Embryonic facial prominence (tissue), 1 donor: ENCODE data around the gene SLC38A7.
"Not testable (repeated sequence)": the region's sequence is repeated elsewhere in the genome, so short reads cannot be mapped to it uniquely, and the experiment has no call there.

ENCODE experiments used
- DNase-seq: peaks from one replicate; pipeline ENCODE4 v3.0.0-alpha.2; 2016; ENCODE audit errors: extremely low spot score

The SLC38A7 gene

DNA sequence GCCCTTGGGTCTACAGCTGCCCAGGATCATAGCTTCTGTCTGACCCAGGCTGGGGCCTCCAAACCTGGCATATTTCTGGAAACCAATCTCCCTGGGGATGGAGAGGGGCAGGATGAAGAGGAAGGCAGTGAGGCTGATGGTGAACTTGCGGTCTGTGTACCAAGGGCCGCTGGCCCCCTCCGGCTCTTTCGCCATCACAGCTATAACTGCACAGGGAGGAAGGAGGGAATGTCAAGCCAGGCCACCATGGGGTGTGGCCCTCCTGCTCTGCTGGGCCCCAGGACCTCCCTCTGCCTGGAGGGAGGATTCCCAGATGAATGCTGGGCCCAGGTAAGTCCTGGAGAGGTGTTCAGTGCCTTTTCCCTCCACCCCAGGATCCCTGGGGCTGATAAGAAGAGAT, 6.3 kb downstream of the SLC38A7 start:
- DNase-seq, result no peak

DNA sequence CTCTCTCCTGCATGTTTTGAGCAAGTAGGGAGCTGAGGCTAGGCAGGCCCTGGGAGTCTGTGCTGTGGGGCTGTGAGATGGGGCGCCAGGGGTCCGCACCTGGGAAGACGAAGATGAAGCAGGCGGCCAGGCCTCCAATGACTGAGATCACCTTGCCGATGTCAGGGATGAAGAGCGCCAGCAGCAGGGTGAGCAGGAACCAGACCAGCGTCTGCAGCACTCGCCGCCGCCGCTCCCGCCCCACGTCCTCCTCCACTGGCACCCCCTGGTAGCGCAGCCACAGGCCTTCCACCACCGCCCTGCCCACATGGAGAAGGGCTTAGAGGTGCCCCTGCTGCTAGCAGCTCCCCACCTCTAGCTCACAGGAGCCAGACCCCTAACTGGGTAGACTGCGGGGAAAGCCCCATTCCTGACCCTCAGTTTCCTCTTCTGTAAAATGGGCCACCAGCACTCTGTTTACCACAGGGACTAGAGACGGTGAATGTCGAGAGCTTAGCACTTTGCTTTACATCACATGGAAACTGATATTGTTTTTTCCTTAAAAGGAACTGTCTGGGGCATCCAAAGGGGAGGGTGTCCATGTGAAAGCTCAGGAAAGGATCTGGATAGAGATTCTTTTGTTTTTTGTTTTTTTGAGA, 13.5 kb downstream of the SLC38A7 start:
- DNase-seq, result no peak

DNA sequence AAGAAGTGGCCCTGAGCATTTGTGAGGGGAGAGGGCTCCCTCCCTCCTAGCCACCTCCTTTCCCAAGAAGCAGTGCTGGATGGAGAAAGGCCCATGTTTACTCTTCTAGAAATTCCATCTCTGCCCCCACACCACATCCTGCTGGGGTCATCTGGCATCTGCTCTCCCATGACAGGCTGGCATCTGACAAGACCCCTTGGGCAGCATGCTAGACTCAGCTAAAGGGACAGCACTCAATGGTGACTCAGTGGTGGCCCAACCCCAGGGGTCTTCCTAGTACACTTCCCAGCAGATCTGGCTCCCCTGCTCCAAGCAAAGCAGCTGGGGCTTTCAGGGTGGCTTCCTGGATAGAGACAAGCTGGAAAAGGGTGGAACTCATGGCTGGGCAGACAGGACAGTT, 14.4 kb downstream of the SLC38A7 start:
- DNase-seq, result no peak

DNA sequence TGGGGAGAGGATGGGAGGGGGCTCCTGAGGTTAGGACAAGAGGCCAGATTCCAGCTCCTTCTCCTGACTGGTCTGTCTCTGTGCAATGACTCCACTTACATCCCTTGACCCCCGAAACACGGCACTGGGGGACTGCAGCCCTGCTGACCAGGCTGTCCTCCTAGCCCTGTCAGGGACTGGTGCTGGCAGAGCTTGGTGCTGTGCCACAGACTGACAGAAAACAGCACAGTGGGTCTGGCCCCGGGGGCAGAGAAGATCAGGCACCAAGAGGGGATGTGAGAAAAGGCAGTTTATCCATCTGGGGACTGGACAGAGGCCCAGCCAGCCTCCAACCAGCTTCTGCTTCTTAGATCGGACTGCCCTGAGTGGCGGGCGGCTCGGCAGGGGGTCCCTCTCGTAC, 19.4 kb downstream of the SLC38A7 start:
- no peak for DNase-seq

DNA sequence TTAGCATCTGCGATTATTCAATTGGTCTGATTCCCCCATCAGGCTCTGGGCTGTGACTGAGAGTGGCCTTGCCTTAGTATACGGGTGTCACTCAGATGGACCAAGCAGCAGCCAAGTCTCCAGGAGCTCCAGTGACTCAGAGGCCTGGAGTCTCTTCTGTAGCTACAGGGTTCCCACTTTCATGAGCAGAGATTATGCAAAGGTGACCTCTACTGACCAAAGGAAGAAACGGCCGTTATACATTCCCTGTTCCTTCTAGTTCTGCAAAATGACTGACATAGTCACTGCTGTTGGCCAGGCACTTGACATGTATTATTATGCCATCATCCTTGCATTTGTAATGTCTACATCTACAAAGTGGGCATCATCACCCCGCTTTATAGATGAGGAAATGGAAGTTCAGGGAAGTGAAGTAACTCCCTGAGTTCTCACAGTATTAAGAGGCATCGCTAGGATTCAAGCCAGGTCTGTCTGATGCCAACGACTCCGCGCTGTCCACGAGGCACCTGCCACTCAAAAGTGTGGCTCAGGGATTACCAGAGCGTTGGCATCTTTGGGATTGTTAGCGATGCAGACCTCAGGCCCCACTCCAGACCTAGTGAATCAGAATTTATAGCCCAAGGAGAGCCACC, 23.3 kb downstream of the SLC38A7 start:
- DNase-seq, result no peak

DNA sequence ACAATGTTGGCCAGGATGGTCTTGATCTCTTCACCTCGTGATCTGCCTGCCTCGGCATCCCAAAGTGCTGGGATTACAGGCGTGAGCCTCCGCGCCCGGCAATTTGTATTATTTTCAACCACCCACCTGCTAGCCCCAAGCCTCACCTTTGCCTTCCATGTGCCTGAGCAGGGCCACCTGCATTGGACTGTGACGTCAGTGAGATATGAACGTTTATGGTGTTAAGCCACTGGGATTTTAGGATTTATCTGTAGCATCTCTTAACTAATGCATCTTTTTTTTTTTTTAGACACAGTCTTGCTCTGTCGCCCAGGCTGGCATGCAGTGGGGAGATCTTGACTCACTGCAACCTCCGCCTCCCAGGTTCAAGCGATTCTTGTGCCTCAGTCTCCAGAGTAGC, 24.7 kb downstream of the SLC38A7 start:
- DNase-seq, result not testable (repeated sequence)

DNA sequence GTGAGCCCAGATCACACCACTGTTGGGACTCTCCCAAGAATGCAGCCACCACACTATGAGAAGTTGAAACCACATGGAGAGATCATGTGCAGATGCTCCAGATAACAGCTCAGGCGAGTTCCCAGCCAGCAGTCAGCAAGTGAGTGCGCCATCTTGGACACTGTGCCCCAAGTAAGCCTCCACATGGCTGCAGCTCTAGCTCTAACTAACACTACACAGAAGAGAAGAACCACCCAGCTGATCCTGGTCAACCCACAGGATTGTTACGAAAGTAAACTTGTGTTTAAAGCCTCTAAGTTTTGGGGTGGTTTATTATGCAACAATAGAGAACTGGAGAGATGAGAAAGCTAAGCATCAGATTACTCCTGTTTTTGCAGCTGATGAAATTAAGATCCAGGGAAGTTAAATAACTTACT, 25.8 kb downstream of the SLC38A7 start:
- DNase-seq, result no peak

DNA sequence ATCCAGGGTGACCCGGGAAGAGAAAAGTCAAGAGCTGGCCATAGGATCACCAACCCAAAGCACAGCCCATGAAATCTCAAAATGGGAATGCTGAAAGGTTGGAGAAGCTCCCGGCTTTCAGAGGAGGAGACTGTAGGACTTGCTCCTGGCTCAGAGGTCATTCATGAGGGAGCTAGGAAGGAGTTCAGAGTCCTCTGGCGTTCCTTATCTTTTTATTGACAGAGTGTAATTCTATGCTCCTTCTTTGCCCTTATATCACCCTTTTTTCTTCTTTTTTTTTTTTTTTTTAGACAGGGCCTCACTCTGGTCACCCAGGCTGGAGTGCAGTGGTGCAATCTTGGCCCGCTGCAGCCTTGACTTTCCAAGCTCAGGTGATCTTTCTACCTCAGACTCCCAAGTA, 27.7 kb downstream of the SLC38A7 start:
- no peak for DNase-seq

DNA sequence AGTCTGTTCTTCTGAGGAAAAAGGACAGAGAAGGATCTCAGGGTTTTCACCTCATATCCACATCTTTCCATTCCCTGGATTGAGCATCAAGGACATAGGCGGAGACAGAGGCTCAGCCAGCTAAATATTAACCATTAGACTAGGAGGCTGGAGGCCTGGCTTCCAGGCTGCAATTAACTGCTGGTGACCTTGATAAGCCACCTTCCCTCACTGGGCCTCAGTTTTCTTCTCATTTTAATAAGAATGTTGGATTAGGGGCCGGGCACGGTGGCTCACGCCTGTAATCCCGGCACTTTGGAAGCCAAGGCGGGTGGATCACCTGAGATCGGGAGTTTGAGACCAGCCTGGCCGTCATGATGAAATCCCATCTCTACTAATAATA, 29.4 kb downstream of the SLC38A7 start:
- DNase-seq, result no peak

DNA sequence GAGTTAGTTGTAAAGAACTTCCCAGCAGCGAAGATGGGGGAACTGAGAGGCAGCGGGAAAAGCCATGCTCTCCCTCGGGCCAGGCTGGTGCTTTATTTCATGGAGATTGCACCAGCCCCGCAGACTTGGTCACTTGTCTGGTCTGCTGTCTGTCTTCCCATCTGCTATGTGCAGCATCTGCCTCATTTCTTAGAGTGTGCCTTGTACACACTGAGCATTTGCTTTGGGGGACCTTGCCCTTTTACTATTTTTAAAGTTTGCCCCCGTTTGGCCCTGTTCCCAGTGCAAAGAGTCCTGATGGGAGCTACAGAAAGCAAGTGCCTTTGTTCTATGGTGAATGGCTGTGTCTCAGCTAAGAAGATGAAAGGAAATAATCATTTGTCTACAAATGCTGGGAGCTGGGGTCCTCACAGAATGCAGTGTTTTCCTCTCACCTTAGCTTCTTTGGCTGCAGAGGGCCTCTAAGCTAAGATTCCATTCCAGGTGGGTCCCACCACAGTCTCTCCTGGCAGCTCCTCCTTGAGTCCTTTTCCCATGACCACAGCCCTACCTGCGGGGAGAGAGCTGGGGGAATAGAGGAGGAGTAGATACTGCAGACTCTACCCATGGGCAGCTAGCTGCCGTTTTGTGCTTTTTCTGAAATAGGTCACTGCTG, 29.9 kb downstream of the SLC38A7 start:
- no peak for DNase-seq

DNA sequence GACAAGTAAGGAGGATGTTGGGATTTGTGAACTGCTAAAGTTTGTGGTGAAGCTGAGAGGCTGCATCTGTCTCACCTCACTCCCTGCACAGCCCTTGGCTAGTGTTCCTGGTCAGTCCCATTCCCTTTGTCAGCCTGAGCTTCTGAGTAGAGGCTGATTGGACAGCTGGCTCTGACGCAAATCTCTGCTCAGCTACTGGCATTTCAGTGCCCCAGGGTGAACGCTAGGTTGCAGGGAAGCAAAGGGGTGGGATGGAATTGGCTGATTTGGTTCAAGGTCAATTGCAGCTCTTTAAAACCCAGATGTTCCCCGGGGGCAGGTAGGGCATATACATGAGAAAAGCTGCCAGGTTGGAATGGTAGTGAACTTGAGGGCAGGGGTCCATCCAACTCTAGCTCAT, 31.8 kb downstream of the SLC38A7 start:
- no peak for DNase-seq

DNA sequence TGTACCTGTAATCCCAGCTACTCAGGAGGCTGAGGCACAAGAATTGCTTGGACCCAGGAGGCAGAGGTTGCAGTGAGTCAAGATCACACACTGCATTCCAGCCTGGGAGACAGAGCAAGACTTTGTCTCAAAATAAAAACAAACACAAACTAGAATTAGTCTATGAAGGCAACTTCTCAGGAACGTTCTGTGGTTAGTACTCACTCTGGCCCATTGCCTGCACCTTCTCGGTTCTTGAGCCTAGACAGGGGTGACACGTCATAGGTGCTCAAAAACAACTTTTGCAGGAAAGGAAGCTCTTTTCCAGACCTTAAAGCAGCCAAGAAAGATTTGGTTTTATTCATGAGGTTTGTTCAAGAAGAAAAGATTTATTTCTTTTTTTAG, 32.6 kb downstream of the SLC38A7 start:
- DNase-seq, result no peak

DNA sequence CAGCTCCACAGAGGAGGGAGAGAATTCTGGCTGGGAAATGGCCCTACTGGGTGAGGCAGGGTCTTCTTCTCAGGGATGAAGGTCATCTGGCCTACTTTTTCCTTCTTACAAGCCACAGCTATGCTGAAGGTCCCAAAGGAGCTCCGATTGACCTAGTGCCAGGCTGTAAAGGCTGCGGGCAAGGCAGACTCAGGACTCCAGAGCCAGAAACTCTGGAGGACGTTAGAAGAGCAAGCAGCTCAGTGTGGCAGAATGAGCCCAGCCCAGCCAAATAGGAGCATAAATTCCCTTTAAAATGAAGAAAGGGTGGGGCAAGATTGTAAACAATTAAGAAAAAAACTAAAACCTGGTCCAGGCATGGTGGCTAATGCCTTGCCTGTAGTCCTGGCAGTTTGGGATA, 34.9 kb downstream of the SLC38A7 start:
- DNase-seq, result no peak

DNA sequence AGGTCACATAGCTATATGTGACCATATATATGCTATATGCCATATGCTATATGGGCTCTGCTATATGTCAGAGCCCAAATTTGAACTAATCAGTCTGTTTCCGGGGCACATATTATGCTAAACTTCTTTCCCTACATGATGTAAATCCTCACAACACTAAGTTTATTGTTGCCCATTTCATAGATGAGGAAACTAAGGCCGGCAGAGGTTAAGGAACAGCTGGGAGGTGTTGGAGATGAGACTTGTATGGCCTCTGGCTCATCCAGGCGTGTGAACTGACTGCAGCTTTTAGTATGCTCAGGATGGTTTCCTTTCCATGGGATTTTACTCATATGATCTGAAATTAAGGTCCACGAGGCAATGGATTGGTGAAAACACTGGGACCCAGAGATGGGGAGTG, 37.5 kb downstream of the SLC38A7 start:
- DNase-seq, result no peak

DNA sequence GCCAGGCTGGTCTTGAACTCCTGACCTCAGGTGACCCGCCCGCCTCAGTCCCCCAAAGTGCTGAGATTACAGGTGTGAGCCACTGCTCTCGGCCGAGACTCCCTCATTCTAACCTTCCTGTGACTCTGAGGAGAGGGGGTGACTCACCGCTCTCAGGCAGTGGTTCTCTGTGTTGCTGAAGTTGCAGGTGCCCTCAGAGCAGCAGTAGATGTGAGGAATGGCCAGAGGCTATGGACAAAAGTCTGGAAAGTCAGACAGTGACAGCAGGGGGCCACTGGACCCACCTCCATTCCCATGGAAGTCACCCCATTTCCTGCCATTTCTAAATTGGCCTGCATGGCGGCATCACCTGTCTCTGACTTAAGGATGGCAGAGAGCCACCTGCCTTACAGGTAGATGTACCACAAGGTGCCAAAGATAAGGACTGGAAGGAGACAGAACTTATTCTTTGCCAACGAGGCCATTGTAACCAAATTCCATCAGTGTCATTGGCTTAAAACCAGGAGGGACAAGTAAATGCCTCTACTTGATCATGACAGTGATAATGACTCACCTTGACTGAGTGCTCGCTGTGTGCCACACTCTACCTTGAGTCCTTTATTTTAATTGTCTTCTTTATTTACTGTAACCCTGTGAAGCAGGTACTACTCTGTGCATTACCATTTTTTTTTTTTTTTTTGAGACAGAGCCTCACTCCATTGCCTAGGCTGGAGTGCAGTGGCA, 39.6 kb downstream of the SLC38A7 start:
- DNase-seq, result no peak

DNA sequence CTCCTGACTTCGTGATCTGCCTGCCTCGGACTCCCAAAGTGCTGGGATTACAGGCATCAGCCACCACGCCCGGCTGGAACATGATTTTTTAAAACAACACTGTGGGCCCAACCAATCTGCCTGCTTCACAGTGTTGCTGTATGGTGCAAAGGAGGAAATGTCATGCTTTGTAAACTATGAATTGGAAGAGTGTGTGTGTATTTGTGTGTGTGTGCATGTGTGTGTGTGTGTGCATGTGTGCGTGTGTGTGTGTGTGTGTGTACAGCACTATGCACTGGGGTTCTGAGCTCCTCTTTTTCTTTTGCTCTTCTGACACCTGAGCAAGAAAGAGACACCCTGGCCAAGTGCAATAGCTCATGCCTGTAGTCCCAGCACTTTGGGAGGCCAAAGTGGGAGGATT, 40.5 kb downstream of the SLC38A7 start:
- DNase-seq, result no peak

DNA sequence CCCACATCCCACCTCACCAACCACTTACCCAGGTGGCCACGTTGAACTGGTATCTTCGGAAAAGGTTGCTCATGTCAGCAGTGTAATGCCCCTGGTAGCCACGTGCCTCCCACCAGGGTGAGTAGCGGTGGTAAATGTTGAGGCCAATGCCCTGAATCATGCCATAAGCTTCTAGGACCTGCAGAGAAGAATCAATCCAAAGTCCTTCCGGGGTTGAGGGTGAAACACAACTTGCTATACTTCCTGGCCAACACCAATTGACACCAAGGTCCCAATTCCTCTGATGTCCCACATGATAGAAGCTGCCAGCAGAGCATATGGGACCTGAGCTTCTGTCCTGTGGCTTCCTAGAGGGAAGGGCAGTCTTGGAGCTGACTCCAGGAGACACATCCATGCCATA, 43.6 kb downstream of the SLC38A7 start:
- DNase-seq, result no peak

DNA sequence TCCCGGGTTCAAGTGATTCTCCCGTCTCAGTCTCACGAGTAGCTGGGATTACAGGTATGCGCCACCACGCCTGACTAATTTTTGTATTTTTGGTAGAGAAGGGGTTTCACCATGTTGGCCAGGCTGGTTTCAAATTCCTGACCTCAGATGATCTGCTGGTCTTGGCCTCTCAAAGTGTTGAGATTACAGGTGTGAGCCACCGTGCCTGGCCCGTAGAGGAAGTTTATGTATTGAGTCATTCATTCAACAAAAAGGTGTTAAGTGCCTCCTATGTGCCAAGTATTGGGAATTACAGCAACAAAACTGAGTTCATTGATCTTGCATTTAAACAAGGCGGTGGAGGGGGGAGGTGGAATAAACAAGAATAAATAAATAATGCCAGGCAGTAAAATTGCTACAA, 44.7 kb downstream of the SLC38A7 start:
- DNase-seq, result no peak

DNA sequence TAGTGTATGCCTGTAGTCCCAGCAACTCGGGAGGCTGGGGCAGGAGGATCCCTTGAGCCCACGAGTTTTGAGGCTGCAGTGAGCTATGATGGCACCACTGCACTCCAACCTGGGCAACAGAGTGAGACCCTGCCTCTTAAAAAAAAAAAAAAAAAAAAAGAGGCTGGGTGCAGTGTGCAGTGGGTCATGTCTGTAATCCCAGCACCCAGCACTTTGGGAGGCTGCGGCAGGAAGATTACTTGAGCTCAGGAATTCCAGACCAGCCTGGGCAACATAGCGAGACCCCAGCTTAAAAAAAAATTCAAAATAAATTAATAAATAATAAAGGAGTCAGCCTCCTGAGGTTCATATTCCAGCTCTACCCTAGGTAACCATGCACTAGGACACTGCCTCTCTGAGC, 45.3 kb downstream of the SLC38A7 start:
- DNase-seq, result no peak

DNA sequence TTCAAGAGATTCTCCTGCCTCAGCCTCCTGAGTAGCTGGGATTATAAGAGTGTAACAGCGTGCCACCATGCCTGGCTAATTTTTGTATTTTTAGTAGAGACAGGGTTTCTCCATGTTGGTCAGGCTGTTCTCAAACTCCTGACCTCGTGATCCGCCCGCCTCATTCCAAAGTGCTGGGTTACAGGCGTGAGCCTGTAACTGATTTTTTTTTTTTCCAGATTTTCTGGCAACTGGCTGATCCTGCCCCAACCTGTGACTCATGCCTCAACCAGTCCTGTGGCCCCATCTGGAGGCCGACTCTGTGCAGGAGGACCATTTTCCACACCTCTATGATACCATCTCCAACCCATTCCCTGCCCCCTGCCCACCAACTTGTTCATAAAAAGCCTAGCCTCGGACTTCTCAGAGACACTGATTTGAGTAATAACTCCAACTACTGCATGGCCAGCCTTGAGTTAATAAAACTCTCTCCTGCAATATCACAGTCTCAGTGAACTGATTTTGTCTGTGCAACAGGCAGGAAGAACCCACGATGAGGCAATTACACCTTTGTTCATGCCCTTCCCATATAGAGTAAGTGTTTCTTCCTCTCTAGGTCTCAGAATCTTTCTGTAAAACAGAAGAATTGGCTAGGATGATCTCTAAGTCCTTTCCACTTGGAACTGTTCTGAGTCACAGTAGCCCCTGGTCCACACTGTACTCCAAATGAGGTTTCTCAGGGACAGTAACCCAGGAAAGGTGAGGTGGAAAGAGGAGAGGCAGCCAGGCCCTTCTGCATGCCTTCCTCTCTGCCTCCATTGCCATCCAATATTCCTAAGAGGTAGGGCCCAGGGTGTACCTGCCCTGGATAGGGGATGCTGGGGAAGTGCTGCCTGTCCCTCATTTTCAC, 46.2 kb downstream of the SLC38A7 start:
- no peak for DNase-seq

DNA sequence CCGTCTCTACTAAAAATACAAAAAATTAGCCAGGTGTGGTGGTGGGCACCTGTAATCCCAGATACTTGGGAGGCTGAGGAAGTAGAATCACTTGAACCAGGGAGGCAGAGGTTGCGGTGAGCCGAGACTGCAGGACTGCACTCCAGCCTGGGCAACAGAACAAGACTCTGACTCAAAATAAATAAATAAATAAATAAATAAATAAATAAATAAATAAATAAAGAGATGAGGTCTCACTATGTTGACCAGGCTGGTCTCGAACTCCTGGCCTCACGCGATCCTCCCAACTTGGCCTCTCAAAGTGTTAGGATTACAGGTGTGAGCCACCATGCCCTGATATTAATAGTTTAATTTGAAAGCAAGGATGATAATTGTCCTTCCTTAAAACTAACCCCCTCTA, 47.5 kb downstream of the SLC38A7 start:
- DNase-seq, result not testable (repeated sequence)

DNA sequence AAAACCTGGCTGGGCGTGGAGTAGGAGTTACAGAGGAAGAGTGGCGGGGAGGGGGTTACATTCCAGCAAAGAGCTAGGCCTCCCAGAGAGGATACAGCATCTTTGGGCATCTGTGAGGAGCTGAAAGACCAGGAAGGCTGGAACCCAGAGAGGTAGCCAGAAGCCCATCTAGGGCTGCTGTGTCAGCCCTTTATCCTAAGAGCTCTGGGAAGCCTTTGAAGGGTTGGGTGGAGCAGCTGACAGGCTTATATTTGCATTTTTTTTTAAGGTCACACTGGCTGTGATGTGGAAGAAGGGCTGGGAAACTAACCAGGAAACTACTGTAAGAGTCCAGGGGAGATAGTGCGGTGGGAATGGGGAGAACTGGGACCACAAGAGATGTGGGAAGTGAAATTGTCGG, 48.1 kb downstream of the SLC38A7 start:
- DNase-seq, result no peak
